Measurements from ENCODE around the gene SCRN2.

SCRN2 gene

DNA sequence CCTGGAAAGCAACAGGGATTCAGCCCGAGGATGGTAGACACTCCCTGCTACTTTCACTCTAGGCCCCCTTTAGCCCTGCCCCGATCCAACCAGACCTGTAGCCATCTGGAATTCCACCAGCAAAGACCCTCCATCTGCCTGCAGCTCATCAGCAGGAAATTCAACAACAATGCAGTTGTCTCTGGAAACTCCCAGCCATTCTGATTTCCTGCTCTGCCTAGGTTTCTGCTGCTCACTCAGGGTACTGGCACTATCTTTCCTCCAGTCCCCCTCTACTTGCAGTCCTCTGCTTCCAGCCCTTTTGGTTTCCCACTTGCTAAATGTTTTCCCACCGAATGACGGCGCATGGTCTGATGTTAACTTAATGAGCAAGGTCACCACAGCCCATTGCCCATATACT lies 12.5 kb upstream of the SCRN2 start:
- Histone ChIP-seq H3K4me3 (IDR thresholded peaks at IDR 0.05; ENCODE audit: insufficient read depth, low read depth, low read length) (no peak overlapping the region), H3K79me2 (ENCODE audit: insufficient read depth, low read depth) (no peaks in the 10 kb centered on the region), H3K27me3 (ENCODE audit: insufficient read depth, low read depth) (peaks cover 96% of the 10 kb centered on the region), H3K4me2 (no peak overlapping the region), H3K27ac (no peak overlapping the region), H3K4me1 (ENCODE audit: low read depth, poor library complexity, severe bottlenecking) (no peaks in the 10 kb centered on the region), H3K9ac (no peak overlapping the region), H2AFZ (ENCODE audit: low read depth) (no peak overlapping the region), H4K20me1 (ENCODE audit: insufficient read depth) (no peaks in the 10 kb centered on the region), H3K36me3 (ENCODE audit: insufficient read depth) (no peaks in the 10 kb centered on the region)
- TF ChIP-seq, protein P1, sequence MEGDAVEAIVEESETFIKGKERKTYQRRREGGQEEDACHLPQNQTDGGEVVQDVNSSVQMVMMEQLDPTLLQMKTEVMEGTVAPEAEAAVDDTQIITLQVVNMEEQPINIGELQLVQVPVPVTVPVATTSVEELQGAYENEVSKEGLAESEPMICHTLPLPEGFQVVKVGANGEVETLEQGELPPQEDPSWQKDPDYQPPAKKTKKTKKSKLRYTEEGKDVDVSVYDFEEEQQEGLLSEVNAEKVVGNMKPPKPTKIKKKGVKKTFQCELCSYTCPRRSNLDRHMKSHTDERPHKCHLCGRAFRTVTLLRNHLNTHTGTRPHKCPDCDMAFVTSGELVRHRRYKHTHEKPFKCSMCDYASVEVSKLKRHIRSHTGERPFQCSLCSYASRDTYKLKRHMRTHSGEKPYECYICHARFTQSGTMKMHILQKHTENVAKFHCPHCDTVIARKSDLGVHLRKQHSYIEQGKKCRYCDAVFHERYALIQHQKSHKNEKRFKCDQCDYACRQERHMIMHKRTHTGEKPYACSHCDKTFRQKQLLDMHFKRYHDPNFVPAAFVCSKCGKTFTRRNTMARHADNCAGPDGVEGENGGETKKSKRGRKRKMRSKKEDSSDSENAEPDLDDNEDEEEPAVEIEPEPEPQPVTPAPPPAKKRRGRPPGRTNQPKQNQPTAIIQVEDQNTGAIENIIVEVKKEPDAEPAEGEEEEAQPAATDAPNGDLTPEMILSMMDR (conservative IDR thresholded peaks at IDR 0.05; ENCODE audit: low read depth, low read length): no peak

DNA sequence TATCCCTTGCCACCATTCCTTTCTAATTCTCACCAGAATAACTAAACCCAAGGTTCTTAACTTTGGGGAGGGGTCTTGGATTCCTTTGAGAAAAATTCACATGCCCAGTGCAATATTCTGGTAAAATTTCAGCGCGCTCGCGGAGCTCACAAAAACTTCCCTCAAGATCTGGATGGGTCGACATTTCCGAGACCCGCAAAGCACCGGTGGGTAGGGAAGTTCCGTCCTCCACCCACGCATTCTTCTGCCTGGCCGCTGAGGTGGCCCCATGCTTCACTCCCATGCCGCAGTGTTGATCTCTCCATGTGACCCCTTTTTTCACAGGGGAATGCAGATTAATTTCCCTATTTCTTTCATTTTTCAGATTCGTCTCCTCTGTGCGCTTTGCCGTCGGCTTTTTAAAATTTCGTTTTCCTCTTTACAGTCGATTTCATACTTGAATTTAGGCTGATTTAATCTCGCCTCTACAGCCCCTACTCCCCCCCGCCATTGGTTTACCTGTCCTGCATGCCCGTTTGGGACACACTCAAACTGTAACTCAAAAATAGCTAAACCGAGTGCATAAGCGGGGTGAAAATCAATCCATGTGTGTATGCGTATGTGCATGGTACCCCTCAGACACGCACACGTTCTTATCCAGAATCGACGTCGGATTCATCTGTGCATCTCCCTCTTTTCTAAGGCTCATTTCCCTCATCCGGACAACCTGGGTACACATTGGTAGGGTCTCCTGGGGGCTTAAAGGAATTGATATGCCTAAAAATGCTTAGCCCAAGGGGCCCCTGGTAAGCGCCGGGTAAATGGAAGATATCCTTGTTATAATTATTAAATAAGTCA lies 11.3 kb upstream of the SCRN2 start:
- Histone ChIP-seq H2AFZ (ENCODE audit: low read depth) (no peak overlapping the region), H3K36me3 (ENCODE audit: insufficient read depth) (no peaks in the 10 kb centered on the region), H3K79me2 (ENCODE audit: insufficient read depth, low read depth) (no peaks in the 10 kb centered on the region), H4K20me1 (ENCODE audit: insufficient read depth) (no peaks in the 10 kb centered on the region), H3K27ac (no peak overlapping the region), H3K4me3 (IDR thresholded peaks at IDR 0.05; ENCODE audit: insufficient read depth, low read depth, low read length) (no peak overlapping the region), H3K9ac (no peak overlapping the region), H3K4me2 (no peak overlapping the region), H3K27me3 (ENCODE audit: insufficient read depth, low read depth) (peaks cover 99% of the 10 kb centered on the region), H3K4me1 (ENCODE audit: low read depth, poor library complexity, severe bottlenecking) (no peaks in the 10 kb centered on the region)
- TF ChIP-seq, protein P1 (conservative IDR thresholded peaks at IDR 0.05; ENCODE audit: low read depth, low read length): no peak

DNA sequence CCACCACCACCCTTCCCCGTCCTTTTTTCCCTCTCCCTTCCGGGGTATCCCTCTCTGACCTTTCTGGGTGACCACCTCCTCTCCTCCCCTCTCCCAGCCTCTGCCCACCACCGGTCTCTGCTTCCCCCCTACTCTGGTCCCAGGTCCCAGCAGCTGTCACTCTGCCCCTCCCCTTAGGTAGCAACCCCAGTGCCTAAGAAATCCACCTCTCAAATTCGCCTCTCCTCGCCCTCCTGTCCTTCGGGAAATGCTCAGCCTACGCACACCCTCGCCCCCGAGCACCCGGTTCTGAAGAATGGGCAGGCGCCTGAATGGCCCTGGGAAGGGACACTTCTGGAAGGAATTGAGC lies 10.7 kb upstream of the SCRN2 start:
- no peaks in the 10 kb centered on the region for H4K20me1 ChIP-seq (ENCODE audit: insufficient read depth)
- H3K27me3 ChIP-seq (ENCODE audit: insufficient read depth, low read depth): peaks cover 99% of the 10 kb centered on the region
- TF ChIP-seq, protein P1 (conservative IDR thresholded peaks at IDR 0.05; ENCODE audit: low read depth, low read length): no peak
- no peak overlapping the region for H3K9ac ChIP-seq
- H3K4me2 ChIP-seq: no peak overlapping the region
- no peak overlapping the region for H3K4me3 ChIP-seq (IDR thresholded peaks at IDR 0.05; ENCODE audit: insufficient read depth, low read depth, low read length)
- no peaks in the 10 kb centered on the region for H3K4me1 ChIP-seq (ENCODE audit: low read depth, poor library complexity, severe bottlenecking)
- no peaks in the 10 kb centered on the region for H3K36me3 ChIP-seq (ENCODE audit: insufficient read depth)
- no peak overlapping the region for H3K27ac ChIP-seq
- H2AFZ ChIP-seq (ENCODE audit: low read depth): no peak overlapping the region
- H3K79me2 ChIP-seq (ENCODE audit: insufficient read depth, low read depth): no peaks in the 10 kb centered on the region

DNA sequence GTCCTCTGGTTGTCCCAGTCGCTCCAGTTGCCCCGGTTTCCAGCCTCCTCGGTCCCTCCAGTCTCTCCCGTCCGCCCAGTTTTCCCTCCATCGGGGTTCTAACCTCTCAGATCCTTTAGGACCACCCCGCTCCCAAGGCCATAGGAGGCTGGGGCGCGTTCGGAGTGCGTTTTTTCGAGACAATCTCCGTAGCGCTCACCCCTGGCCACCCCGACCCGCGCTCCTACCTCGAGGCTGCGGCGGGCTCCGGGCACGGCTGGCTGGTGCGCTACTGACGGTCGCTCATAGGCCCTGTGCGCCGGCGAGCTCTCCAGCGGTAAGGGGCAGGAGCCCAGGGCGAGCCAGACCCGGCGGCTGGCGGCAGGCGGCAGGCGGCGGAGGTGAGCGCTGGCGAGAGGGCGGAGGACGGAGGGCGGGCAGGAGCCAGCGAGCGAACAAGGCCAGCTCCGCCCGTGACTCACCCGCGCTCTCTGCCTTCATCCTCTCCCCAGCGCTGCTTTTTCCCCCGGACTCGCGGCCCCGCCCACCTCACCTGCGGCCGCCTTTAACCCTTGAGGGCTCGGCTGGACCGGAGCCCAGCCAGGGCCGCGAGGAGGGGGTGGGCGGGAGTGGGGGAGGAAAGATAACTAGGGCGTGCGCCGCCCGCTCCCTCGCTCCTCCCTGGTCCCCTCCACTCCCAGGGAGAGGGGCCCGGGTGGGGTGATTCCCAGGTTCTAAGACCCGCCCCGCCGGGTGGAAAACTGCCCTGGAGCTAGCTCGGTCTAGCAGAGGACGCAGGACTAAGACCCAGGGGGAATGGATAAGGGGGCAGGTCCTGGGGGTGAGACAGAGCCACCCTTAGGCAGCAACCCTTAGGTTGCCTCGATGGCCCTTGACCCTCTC lies 9.9 kb upstream of the SCRN2 start, which contains the start of gene SP6:
SP6 (minus strand) TSS at position 472 of the 882 bp plus-strand sequence. CDS start 2,734 bp downstream, outside the sequence.
- Histone ChIP-seq H3K36me3 (ENCODE audit: insufficient read depth) (no peaks in the 10 kb centered on the region), H3K4me2 (no peak within 1 kb of the TSS), H3K4me1 (ENCODE audit: low read depth, poor library complexity, severe bottlenecking) (no peaks in the 10 kb centered on the region), H2AFZ (ENCODE audit: low read depth) (no peak within 1 kb of the TSS), H3K4me3 (IDR thresholded peaks at IDR 0.05; ENCODE audit: insufficient read depth, low read depth, low read length) (no peak within 1 kb of the TSS), H3K27me3 (ENCODE audit: insufficient read depth, low read depth) (peaks cover 99% of the 10 kb centered on the region), H4K20me1 (ENCODE audit: insufficient read depth) (no peaks in the 10 kb centered on the region), H3K79me2 (ENCODE audit: insufficient read depth, low read depth) (no peaks in the 10 kb centered on the region), H3K27ac (no peak within 1 kb of the TSS), H3K9ac (no peak within 1 kb of the TSS)
- TF ChIP-seq, protein P1 (conservative IDR thresholded peaks at IDR 0.05; ENCODE audit: low read depth, low read length): no peak
